Activated T-cell treated with anti-CD3 and anti-CD28 coated beads, Interleukin-2, amount 50 U/mL, for 4 hours (primary cell): ENCODE data around the gene TBC1D7. TPM values are rescaled to one million over a fixed set of nuclear protein-coding genes. Genes with fewer than 3 reads are reported as not detected.

Experiments used
- ATAC-seq, 2 donors: fragments of 200-7000 bp; cut with Tn5 transposase; one replicate each; pipeline ENCODE4 v1.10.0; 2021
- DNase-seq: peaks from one replicate; pipeline ENCODE4 v3.0.0-alpha.2; 2020
- H3K27me3 Mint-ChIP-seq: one replicate; pipeline ENCODE4 v1.8.0; 2021; ENCODE audit warnings: low read depth, mixed read lengths
- H3K36me3 Mint-ChIP-seq: one replicate; pipeline ENCODE4 v1.8.0; 2022; ENCODE audit warnings: mixed read lengths; ENCODE audit not compliant: insufficient read depth
- H3K4me1 Mint-ChIP-seq: one replicate; pipeline ENCODE4 v1.8.0; 2021; ENCODE audit warnings: low read depth, mixed read lengths
- H3K4me3 Mint-ChIP-seq: one replicate; pipeline ENCODE4 v1.8.0; 2021; ENCODE audit warnings: mild to moderate bottlenecking, moderate library complexity, mixed read lengths
- H3K9me3 Mint-ChIP-seq: one replicate; pipeline ENCODE4 v1.8.0; 2021; ENCODE audit warnings: mixed read lengths
- total RNA-seq, 3 donors: library from RNA; stranded (reverse); gene quantifications; one replicate each; pipeline ENCODE4 v1.2.1, GENCODE V29; 2021

Gene TBC1D7
- total RNA-seq, 3 donors from 2014 or later = 12.9 to 18.4 (median 15.5) TPM

DNA sequence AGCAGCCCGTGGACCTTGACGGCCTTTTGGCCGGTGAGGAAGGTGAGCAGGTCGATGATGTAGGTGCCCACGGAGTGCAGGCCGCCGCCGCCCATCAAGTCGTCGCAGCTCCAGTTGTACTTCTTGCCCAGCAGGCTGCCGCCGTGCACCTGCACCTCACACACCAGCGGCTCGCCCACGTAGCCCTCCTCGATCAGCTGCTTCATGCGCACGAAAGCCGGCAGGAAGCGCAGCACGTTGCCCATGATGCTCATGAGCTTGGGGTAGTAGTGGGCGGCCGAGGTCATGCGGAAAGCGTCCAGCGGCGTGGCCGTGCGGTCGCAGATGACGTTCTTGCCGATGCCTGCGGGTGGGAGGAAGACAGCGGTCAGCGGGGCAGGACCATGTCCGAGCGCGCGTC, 37.0 kb upstream of the TBC1D7 start:
- Mint-ChIP-seq H3K4me3 (no peak overlapping the region), H3K36me3 (no peaks in the 10 kb centered on the region), H3K4me1 (peaks cover 6% of the 10 kb centered on the region), H3K27me3 (no peaks in the 10 kb centered on the region), H3K9me3 (no peaks in the 10 kb centered on the region)
- DNase-seq (no peak), ATAC-seq (no peak)

DNA sequence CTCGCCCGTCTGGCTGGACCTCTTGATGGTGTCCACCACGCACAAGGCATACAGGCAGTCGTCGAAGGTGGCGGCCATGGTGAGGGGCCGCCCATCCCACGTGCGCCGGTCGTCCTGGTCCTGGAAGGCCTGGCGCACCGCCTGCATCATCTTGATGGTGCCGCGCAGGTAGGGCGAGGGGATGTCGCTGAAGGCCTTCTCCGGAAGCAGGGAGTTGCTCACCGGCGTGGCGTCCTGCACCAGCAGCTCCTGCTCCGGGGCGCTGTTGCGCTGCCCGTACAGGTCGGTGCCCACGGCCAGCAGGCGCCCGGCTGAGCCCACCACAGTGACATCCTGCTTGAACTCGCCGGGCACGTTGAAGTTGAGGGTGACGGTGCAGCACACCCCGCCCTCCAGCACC, 36.5 kb upstream of the TBC1D7 start:
- ATAC-seq (no peak), DNase-seq (no peak)
- H3K36me3 Mint-ChIP-seq = no peaks in the 10 kb centered on the region
- peaks cover 6% of the 10 kb centered on the region for H3K4me1 Mint-ChIP-seq
- H3K27me3 Mint-ChIP-seq = no peaks in the 10 kb centered on the region
- H3K9me3 Mint-ChIP-seq = no peaks in the 10 kb centered on the region
- no peak overlapping the region for H3K4me3 Mint-ChIP-seq

DNA sequence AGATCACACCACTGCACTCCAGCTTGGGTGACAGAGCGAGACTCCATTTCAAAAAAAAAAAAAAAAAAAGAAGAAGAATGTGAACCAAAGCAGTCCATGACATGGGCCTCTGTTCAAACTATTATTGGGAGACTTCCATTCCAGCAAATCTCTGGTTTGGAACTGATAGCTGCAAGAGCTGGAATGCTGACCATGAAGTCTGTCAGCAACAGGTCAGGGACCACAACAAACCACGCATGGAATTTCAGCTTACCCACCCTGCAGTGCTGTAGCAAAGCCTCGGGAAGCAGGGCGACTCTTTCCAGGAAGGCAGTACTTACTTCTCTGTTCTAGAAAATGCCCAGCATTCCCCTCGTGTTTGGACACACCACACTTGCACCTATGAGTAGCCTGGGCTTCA, 34.1 kb upstream of the TBC1D7 start:
- no peaks in the 10 kb centered on the region for H3K27me3 Mint-ChIP-seq
- H3K4me1 Mint-ChIP-seq = peaks cover 10% of the 10 kb centered on the region
- H3K4me3 Mint-ChIP-seq = no peak overlapping the region
- H3K36me3 Mint-ChIP-seq = no peaks in the 10 kb centered on the region
- no peak for DNase-seq
- no peaks in the 10 kb centered on the region for H3K9me3 Mint-ChIP-seq
- no peak for ATAC-seq

GRCh38 chr6:13360671-13361540, 32.6 kb upstream of the TBC1D7 start:
- Mint-ChIP-seq H3K4me1 (peaks cover 26% of the 10 kb centered on the region), H3K9me3 (no peaks in the 10 kb centered on the region), H3K27me3 (no peaks in the 10 kb centered on the region), H3K36me3 (no peaks in the 10 kb centered on the region), H3K4me3 (no peak overlapping the region)
- no peak for ATAC-seq
- DNase-seq = no peak

DNA sequence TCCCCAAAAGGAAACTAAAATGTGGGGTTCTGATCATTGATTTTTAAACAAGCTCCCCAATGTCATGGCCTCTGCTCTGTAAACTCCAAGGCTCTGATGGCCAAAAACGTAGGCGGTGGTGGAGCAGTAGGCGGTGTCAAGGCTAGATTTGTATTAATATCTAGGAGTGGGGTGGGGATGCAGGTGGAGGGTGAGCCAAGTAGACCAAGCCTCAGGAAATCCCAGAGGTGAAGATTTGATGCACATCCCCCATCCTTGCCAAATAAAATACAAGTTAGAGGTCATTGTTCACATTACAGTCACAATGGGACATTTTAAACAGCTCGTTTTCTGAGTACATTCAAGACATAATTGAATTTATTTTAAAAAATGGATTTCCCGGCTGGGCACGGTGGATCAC, 30.9 kb upstream of the TBC1D7 start:
- Mint-ChIP-seq H3K9me3 (no peaks in the 10 kb centered on the region), H3K4me1 (peaks cover 40% of the 10 kb centered on the region), H3K4me3 (no peak overlapping the region), H3K36me3 (no peaks in the 10 kb centered on the region), H3K27me3 (no peaks in the 10 kb centered on the region)
- ATAC-seq (no peak), DNase-seq (no peak)

- no peaks in the 10 kb centered on the region for H3K9me3 Mint-ChIP-seq
- H3K36me3 Mint-ChIP-seq = no peaks in the 10 kb centered on the region
- H3K4me1 Mint-ChIP-seq = peaks cover 47% of the 10 kb centered on the region
- DNase-seq (no peak), ATAC-seq (no peak)
- H3K4me3 Mint-ChIP-seq = no peak overlapping the region
- H3K27me3 Mint-ChIP-seq = no peaks in the 10 kb centered on the region
These were observed 30.2 kb upstream of the TBC1D7 start for GRCh38 chr6:13358511-13358910.

DNA sequence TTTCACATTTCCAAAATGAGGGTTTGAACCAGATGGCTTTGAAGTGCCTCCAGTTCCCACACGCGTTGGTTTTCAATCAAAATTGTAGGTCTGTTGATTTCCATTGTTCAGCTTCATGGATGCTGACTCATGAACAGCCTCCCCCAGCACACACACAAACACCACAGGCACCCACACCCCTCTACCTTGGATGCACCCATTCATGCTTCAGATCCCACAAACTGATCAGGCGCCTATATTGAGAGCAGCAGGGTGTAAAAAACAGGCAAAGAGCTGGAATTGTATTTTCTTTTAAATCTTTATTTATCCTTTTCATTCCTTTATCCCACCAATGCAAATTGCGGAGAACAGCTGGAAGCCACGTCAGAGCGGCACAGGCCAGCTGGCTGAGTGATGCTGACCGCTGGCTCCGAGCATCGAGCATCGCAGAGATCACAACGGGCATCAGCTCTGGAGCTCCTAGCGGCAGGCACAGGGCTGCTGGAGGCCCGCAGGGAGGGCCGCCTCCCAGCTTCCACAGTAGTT, 29.3 kb upstream of the TBC1D7 start:
- DNase-seq (no peak), ATAC-seq (no peak)
- Mint-ChIP-seq H3K4me3 (no peak overlapping the region), H3K36me3 (no peaks in the 10 kb centered on the region), H3K9me3 (no peaks in the 10 kb centered on the region), H3K4me1 (peaks cover 51% of the 10 kb centered on the region), H3K27me3 (no peaks in the 10 kb centered on the region)

- peaks cover 51% of the 10 kb centered on the region for H3K4me1 Mint-ChIP-seq
- no peaks in the 10 kb centered on the region for H3K36me3 Mint-ChIP-seq
- H3K9me3 Mint-ChIP-seq = no peaks in the 10 kb centered on the region
- no peaks in the 10 kb centered on the region for H3K27me3 Mint-ChIP-seq
- peak; percentile 83 to 86 for ATAC-seq
- DNase-seq = peak; percentile 14
- peak overlapping the region; percentile 71 for H3K4me3 Mint-ChIP-seq
These were observed 27.9 kb upstream of the TBC1D7 start for GRCh38 chr6:13355999-13356785.

GRCh38 chr6:13355043-13355945, 27.0 kb upstream of the TBC1D7 start:
- no peaks in the 10 kb centered on the region for H3K27me3 Mint-ChIP-seq
- no peaks in the 10 kb centered on the region for H3K9me3 Mint-ChIP-seq
- peaks cover 46% of the 10 kb centered on the region for H3K4me1 Mint-ChIP-seq
- peak overlapping the region; percentile 71 for H3K4me3 Mint-ChIP-seq
- H3K36me3 Mint-ChIP-seq = no peaks in the 10 kb centered on the region
- ATAC-seq (peak; percentile 78 to 79), DNase-seq (no peak)

GRCh38 chr6:13354331-13355042, 26.1 kb upstream of the TBC1D7 start:
- no peak for DNase-seq
- Mint-ChIP-seq H3K36me3 (no peaks in the 10 kb centered on the region), H3K4me3 (peak overlapping the region; percentile 71), H3K9me3 (no peaks in the 10 kb centered on the region), H3K4me1 (peaks cover 46% of the 10 kb centered on the region), H3K27me3 (no peaks in the 10 kb centered on the region)
- no peak for ATAC-seq

GRCh38 chr6:13352165-13352564, 23.8 kb upstream of the TBC1D7 start:
- no peaks in the 10 kb centered on the region for H3K27me3 Mint-ChIP-seq
- H3K4me1 Mint-ChIP-seq = peaks cover 40% of the 10 kb centered on the region
- no peak for DNase-seq
- no peaks in the 10 kb centered on the region for H3K9me3 Mint-ChIP-seq
- H3K4me3 Mint-ChIP-seq = no peak overlapping the region
- ATAC-seq = no peak
- H3K36me3 Mint-ChIP-seq = no peaks in the 10 kb centered on the region

- Mint-ChIP-seq H3K9me3 (no peaks in the 10 kb centered on the region), H3K27me3 (no peaks in the 10 kb centered on the region), H3K4me1 (peaks cover 31% of the 10 kb centered on the region), H3K36me3 (no peaks in the 10 kb centered on the region), H3K4me3 (no peak overlapping the region)
- DNase-seq (no peak), ATAC-seq (no peak)
These were observed 22.9 kb upstream of the TBC1D7 start for GRCh38 chr6:13351271-13351670.

GRCh38 chr6:13349811-13350506, 21.6 kb upstream of the TBC1D7 start:
- Mint-ChIP-seq H3K4me3 (no peak overlapping the region), H3K36me3 (no peaks in the 10 kb centered on the region), H3K27me3 (no peaks in the 10 kb centered on the region), H3K9me3 (no peaks in the 10 kb centered on the region), H3K4me1 (peaks cover 18% of the 10 kb centered on the region)
- no peak for DNase-seq
- no peak for ATAC-seq
